Esophagus (tissue), 2 donors: ENCODE results near the gene TRPC5OS. TPM values are rescaled to one million over a fixed set of nuclear protein-coding genes. Genes with fewer than 3 reads are reported as not detected.

Source experiments
- H3K27ac ChIP-seq, 2 donors: one replicate each; pipeline ENCODE4 v1.5.1; 2013; ENCODE audit warnings: low read depth in 2 of 2, mild to moderate bottlenecking in 2 of 2, inconsistent platforms in 1 of 2, low read length in 1 of 2, moderate library complexity in 1 of 2
- H3K27me3 ChIP-seq, 2 donors: one replicate each; pipeline ENCODE4 v1.6.1; 2013; ENCODE audit warnings: low read length in 2 of 2, control low read depth in 1 of 2, mild to moderate bottlenecking in 1 of 2; ENCODE audit not compliant: insufficient read depth in 2 of 2, control insufficient read depth in 1 of 2
- H3K36me3 ChIP-seq, 2 donors: one replicate each; pipeline ENCODE4 v1.6.1; 2013; ENCODE audit warnings: low read length in 1 of 2; ENCODE audit not compliant: control insufficient read depth in 2 of 2, insufficient read depth in 2 of 2
- H3K4me1 ChIP-seq, 2 donors: one replicate each; pipeline ENCODE4 v1.6.1; 2013; ENCODE audit warnings: low read length in 1 of 2; ENCODE audit not compliant: control insufficient read depth in 2 of 2, insufficient read depth in 2 of 2
- H3K4me3 ChIP-seq, 2 donors: one replicate each; pipeline ENCODE4 v1.5.1; 2013; ENCODE audit warnings: low read length in 2 of 2, mild to moderate bottlenecking in 2 of 2, low read depth in 1 of 2, moderate library complexity in 1 of 2
- H3K9me3 ChIP-seq, 2 donors: one replicate each; pipeline ENCODE4 v1.6.1; 2013; ENCODE audit warnings: mild to moderate bottlenecking in 2 of 2, low read depth in 1 of 2, low read length in 1 of 2, moderate library complexity in 1 of 2; ENCODE audit not compliant: control insufficient read depth in 2 of 2, insufficient read depth in 1 of 2
- WGBS, 2 donors: extraction: QIAGEN DNeasy Blood & Tissue Kit; methylation state at CpG; one replicate each; pipeline ENCODE4 v1.1.7; 2013; 5-methylcytosine and 5-hydroxymethylcytosine counted together
- polyA plus RNA-seq, 2 donors: library from polyadenylated mRNA; stranded (reverse); fragments of 200-250 nt; gene quantifications; one replicate each; pipeline ENCODE4 v1.2.3, GENCODE V29; 2013
- donor health status: healthy with polysubstance abuse.
- donor health status: Bipolar disorder and iron deficiency.

TRPC5OS gene
- polyA plus RNA-seq, 2 donors, result not detected

- whole genome bisulfite sequencing, 2 donors, result 41 to 77% methylated on average over 1 of the region's 1 CpG
- H3K27ac ChIP-seq, result no peak overlapping the region
- H3K9me3 ChIP-seq, result no peaks in the 10 kb centered on the region
- no peak overlapping the region for H3K4me3 ChIP-seq
- H3K27me3 ChIP-seq, result peaks cover 0 to 3% of the 10 kb centered on the region in 2 donors
- no peaks in the 10 kb centered on the region for H3K36me3 ChIP-seq
- H3K4me1 ChIP-seq, result no peaks in the 10 kb centered on the region
Measured at GRCh38 chrX:111857534-111858060, 18.4 kb upstream of the TRPC5OS start.

GRCh38 chrX:111861605-111862004 is 14.4 kb upstream of the TRPC5OS start:
- Histone ChIP-seq H3K4me1 (no peaks in the 10 kb centered on the region), H3K27me3 (peaks cover 0 to 3% of the 10 kb centered on the region in 2 donors), H3K4me3 (no peak overlapping the region), H3K9me3 (no peaks in the 10 kb centered on the region), H3K27ac (no peak overlapping the region), H3K36me3 (no peaks in the 10 kb centered on the region)
- 77 to 91% methylated on average over 5 of the region's 5 CpGs for WGBS, 2 donors

GRCh38 chrX:111867236-111867635 is 8.7 kb upstream of the TRPC5OS start:
- Histone ChIP-seq H3K27ac (no peak overlapping the region), H3K27me3 (no peaks in the 10 kb centered on the region), H3K9me3 (no peaks in the 10 kb centered on the region), H3K4me3 (no peak overlapping the region), H3K36me3 (no peaks in the 10 kb centered on the region), H3K4me1 (no peaks in the 10 kb centered on the region)
- WGBS, 2 donors, result 91 to 95% methylated on average over 2 of the region's 2 CpGs

- Histone ChIP-seq H3K27me3 (no peaks in the 10 kb centered on the region), H3K9me3 (no peaks in the 10 kb centered on the region), H3K4me1 (no peaks in the 10 kb centered on the region), H3K27ac (no peak overlapping the region), H3K4me3 (no peak overlapping the region), H3K36me3 (no peaks in the 10 kb centered on the region)
- WGBS, 2 donors, result 26 to 36% methylated on average over 5 of the region's 5 CpGs
Measured at GRCh38 chrX:111868726-111869638, 7.0 kb upstream of the TRPC5OS start.

- H3K36me3 ChIP-seq, result no peaks in the 10 kb centered on the region
- H3K4me3 ChIP-seq, result no peak overlapping the region
- H3K4me1 ChIP-seq, result no peaks in the 10 kb centered on the region
- H3K9me3 ChIP-seq, result no peaks in the 10 kb centered on the region
- no peak overlapping the region for H3K27ac ChIP-seq
- WGBS, 2 donors, result 8 to 15% methylated on average over 1 of the region's 1 CpG
- peaks cover 0 to 2% of the 10 kb centered on the region in 2 donors for H3K27me3 ChIP-seq
Measured at GRCh38 chrX:111869639-111870034, 6.3 kb upstream of the TRPC5OS start.

- Histone ChIP-seq H3K9me3 (no peaks in the 10 kb centered on the region), H3K36me3 (no peaks in the 10 kb centered on the region), H3K4me1 (no peaks in the 10 kb centered on the region), H3K4me3 (no peak overlapping the region), H3K27ac (no peak overlapping the region), H3K27me3 (peaks cover 0 to 5% of the 10 kb centered on the region in 2 donors)
- WGBS, 2 donors, result 74 to 82% methylated on average over 3 of the region's 3 CpGs
Measured at GRCh38 chrX:111874241-111874640, 1.7 kb upstream of the TRPC5OS start.

GRCh38 chrX:111876646-111877045 is 665 bp downstream of the TRPC5OS start:
- Histone ChIP-seq H3K36me3 (no peaks in the 10 kb centered on the region), H3K4me3 (no peak overlapping the region), H3K27ac (no peak overlapping the region), H3K9me3 (no peaks in the 10 kb centered on the region), H3K4me1 (no peaks in the 10 kb centered on the region), H3K27me3 (peaks cover 0 to 5% of the 10 kb centered on the region in 2 donors)
- 64% methylated on average over 3 of the region's 3 CpGs for WGBS, 2 donors

- Histone ChIP-seq H3K9me3 (no peaks in the 10 kb centered on the region), H3K27me3 (peaks cover 0 to 5% of the 10 kb centered on the region in 2 donors), H3K27ac (no peak overlapping the region), H3K4me1 (no peaks in the 10 kb centered on the region), H3K36me3 (no peaks in the 10 kb centered on the region), H3K4me3 (no peak overlapping the region)
- 56 to 87% methylated on average over 3 of the region's 3 CpGs for WGBS, 2 donors
Measured at GRCh38 chrX:111877681-111878080, 1.7 kb downstream of the TRPC5OS start.

GRCh38 chrX:111880735-111881134 is 4.8 kb downstream of the TRPC5OS start:
- Histone ChIP-seq H3K36me3 (no peaks in the 10 kb centered on the region), H3K4me3 (no peak overlapping the region), H3K4me1 (no peaks in the 10 kb centered on the region), H3K27me3 (no peaks in the 10 kb centered on the region), H3K9me3 (no peaks in the 10 kb centered on the region), H3K27ac (no peak overlapping the region)
- WGBS, 2 donors, result 79 to 95% methylated on average over 1 of the region's 1 CpG

GRCh38 chrX:111881715-111882114 is 5.7 kb downstream of the TRPC5OS start:
- H3K27me3 ChIP-seq, result no peaks in the 10 kb centered on the region
- H3K36me3 ChIP-seq, result no peaks in the 10 kb centered on the region
- H3K27ac ChIP-seq, result no peak overlapping the region
- H3K9me3 ChIP-seq, result no peaks in the 10 kb centered on the region
- no peak overlapping the region for H3K4me3 ChIP-seq
- H3K4me1 ChIP-seq, result no peaks in the 10 kb centered on the region
- 80 to 83% methylated on average over 3 of the region's 3 CpGs for WGBS, 2 donors
